ENCODE data around the gene ETFA.
"Not testable (repeated sequence)": the region's sequence is repeated elsewhere in the genome, so short reads cannot be mapped to it uniquely, and the experiment has no call there.

ETFA gene

GRCh38 chr15:76270876-76271275, 40.4 kb downstream of the ETFA start:
- DNase-seq: no peak

DNA sequence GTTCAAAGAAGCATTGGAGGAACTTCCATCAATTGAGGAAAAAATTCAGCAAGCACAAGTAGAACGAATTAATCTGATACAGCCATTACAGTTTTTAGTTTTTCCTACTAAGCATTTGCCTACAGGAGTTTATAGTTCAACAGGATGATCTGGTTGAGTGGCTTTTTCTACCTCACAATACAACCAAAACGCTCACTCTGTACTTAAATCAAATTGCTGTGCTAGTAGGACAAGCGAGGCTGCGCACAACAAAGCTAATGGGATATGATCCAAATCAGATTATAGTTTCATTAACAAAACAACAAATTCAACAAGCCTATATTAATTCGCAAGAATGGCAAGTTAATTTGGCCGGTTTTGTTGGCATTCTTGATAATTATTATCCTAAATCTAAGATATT, 44.2 kb downstream of the ETFA start:
- DNase-seq: no peak

GRCh38 chr15:76265769-76266168, 45.5 kb downstream of the ETFA start:
- DNase-seq: not testable (repeated sequence)

- no peak for DNase-seq
Observed at GRCh38 chr15:76260246-76260938, 50.9 kb downstream of the ETFA start.

GRCh38 chr15:76259392-76259791, 51.9 kb downstream of the ETFA start:
- DNase-seq: no peak

DNA sequence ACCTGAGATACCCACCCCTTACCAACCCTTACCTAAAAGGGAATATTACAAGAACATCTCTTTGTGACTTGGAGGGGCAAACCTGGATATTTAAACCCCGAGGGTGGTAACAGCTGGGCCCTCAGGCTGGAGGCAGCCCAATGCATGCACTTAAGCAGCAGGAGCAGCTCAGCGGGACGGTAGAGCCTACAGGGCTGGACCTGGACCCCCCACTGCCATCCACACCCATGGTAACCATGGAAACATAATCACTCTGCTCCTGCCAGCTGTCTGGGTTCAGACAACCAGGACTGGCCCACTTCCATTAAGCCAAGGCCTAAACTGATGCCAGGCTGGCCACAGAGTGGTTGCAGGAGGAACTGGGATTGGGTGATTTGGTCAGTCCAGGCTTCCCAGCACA, 52.8 kb downstream of the ETFA start:
- no peak for DNase-seq

DNA sequence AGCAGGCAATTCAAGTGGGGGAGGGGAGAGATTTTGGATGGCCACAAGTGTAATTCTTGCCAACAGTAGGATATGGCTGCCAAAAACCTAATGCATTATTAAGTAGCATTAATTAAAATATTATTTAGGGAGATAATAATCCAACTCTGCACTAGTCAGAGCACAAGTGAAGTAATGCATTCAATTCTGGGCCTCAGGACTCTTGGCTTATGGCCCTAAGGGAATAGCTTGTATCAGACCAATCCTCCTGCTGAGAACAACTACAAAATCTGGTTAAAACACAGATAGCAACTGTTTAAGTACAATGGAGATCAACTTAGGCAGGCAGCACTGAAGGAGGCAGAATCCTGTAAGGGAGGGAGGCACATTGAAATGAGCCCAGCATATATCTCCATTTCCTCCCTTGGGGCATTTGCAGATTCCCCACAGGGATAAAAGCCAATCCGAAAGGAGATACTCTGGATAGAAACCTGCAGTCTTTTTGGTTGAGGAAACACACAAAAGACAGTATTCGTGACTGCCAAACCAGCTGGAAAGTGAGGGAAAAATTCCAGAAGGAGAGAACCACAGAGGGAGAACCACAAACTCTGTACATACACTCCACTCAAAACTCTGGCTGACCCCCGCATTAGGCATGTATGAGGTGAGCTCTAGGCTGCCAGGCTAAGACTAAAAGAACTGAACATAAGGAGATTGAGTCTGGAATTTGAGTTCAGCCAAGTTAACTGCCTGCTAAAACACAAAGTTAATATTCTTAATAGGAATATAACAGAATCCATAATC, 57.4 kb downstream of the ETFA start:
- no peak for DNase-seq

DNA sequence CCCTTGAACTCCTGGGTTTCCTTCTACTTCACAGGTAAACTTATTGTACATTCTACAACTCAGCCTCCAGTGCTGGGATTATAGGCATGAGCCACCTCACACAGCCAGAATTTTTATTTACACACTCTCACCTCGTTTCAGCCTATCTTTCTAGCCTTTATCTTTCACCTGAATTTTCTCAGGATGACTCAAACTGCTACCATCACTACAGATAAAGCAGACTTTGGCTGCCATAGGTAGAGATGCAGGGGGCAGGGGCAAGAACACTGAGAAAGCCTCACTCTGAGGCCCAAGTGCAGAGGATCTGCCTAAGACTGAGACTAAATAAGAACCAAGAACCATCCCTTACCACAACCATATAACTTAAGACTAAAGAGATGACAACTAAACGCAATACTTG, 59.0 kb downstream of the ETFA start:
- DNase-seq: no peak

GRCh38 chr15:76251717-76252116, 59.6 kb downstream of the ETFA start:
- no peak for DNase-seq

GRCh38 chr15:76245072-76245610, 66.1 kb downstream of the ETFA start:
- no peak for DNase-seq

- no peak for DNase-seq
Observed at GRCh38 chr15:76239786-76240185, 71.5 kb downstream of the ETFA start.

DNA sequence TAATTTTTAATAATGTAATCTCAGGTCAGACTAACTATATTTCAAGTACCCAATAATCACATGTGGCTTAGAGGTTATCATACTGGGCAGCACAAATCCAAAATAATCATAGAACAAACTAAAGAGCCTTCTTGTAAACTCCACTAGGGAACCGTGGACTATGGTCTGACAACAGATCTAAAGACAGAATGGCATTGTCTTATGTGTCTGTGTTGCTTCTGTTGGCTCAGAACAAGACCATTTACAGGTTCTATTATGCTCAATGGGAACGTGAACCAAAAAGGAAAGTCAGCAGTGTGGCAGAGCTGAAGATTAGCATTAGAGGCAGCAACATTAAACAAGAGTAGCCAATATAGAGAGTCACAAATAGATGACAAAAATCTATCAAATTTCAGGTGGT, 74.9 kb downstream of the ETFA start:
- no peak for DNase-seq

DNA sequence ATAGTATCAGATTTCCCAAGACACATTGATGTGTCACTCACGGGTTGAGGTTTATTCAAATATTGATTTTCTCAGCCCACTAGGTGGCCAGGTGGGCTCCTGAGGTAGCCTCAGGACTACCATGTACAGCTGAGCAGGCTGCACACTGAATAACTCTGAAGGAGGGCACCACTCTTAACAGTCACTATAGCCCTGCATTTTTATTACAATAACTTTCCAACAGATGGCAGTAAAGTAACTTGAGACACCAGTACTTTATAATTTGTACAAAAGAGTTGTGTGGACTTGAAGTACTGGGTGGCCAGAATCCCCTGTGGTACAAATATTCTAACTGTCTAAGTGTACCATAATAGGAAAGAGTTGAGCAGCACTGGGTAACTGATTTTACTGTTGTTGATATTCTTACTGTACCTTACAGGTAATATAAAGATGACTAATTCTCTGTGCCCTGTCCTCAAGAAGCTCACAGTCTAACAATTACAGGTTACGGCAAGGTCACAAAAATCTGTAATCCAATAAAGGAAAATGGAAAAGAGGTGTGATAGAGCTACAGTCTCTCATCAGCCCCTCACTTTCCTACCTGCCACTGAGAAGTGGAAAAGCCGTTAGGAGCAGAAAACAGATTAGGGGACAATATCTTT, 76.0 kb downstream of the ETFA start:
- DNase-seq: peak; percentile 22 to 68 (median 61)

DNA sequence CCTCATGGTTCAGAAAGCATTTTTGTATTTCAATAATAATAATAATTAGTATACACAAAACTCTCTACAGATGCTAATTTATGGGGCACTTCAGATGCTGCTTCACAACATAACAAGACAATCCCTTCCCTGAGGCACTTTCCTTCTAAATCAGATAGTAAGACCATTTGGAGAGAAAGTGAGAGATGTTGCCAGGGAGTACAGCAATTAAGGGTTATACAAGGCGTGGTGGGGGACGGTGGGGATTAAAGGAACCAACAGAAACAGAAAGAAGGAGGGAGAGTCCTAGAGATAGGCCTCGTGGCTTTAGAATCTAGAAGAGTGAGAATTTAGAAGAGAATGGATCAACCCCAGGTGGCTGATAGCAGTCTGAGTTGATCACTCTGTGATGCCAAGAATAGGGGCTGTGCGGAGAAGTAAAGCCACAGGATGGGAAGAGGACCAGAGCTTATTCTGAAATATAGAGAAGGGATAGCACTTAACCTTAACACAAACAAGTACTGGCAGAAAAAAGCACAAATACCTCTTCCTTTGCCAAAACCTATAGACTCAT, 76.9 kb downstream of the ETFA start:
- DNase-seq: no peak

DNA sequence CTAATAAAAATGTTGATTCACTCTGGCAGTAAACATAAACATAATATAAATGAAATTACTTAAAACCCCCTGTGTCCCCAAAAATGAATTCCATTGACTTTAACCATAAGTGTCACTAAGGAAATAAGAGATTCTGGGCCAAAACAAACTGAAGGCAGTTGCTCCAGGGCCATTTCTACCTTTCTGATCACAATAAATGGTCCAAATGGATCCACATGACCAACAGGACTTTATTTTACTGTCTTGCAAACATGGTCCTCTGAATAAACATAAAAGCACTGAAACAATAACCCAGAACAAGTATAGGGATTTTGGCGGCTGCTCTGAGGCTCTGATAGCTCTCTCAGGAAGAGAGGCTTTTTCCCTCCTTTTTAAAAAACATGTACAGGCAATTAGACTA, 77.3 kb downstream of the ETFA start:
- DNase-seq: no peak

DNA sequence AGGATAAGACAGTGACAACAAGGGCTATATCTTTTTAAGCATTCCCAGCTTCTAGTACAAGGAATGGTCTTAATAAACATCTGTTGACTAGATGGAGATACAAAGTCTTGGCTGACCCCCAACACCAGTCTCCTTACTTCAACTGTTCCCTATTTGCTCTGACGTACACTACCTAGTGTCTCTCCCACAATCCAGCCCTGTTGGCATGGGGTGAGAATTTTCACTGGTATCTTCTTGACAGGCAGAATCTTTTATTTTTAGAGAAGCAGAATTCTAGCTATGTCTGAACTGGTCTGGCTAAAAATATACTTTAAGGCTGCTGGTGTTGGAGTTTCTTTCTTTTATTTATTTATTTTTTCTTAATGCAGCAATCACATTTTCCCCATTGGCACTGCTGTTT, 82.0 kb downstream of the ETFA start:
- DNase-seq: no peak

DNA sequence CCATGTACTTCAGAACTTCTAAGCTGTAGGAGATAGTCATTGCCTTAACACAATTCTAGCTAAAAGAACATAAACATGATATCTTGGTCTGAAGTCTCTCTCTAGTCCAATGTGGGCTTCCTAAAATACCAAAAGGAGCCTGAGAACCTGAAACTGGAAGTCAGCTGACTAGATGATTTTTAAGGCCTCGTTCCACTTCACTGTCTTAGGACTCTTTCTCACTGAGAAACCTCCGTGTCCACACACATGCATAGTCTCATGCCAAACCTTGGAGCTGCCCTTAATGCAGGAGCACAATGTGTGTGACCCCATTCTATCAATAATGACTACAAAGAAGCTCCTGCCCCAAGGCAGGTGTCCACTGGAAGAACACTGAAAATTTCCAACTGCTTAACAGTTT, 87.7 kb downstream of the ETFA start:
- no peak for DNase-seq

- no peak for DNase-seq
Observed at GRCh38 chr15:76222159-76222558, 89.1 kb downstream of the ETFA start.

DNA sequence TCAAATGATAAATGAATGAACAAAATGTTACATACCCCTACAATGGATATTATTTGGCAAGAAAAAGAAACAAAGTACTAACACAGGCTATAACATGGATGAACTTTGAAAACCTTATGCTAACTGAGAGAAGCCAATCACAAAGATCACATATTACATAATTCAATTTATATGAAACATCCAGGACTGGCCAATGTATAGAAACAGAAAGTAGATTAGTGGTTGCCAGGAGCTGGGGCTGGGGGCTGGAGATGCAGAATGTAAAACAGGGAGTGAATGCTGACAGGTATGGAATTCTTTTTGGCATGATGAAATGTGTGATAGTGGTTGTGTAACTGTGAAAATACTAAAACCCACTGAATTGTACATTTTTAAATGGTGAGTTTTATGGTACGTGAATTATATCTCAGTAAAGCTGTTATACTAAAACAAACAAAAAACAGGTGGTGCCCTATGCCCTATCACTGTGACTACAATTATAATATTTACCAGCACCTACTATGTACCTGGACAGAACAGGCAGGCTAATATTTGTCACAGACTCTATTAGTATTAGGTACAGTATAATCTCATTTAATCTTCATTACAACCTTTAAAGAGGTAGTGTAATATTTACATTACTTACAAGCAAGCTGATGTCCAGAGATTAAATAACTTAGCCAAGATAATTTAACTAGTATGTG, 90.0 kb downstream of the ETFA start:
- DNase-seq: no peak

DNA sequence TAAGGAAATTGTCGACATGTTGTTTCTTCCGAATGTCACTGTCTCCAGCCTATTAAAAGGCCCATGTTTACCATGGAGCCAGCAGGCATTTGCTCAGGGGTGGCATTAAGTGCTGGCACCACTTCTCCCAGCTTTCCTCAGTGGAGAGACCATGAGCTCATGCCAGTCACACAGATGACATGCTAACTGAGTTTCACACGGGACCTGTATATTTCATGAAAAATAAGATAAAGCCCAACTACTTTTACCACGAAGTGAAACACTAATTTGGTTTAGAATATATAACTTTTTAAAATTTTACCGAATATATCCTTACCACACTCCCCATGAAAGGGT, 93.4 kb downstream of the ETFA start:
- DNase-seq: no peak

DNA sequence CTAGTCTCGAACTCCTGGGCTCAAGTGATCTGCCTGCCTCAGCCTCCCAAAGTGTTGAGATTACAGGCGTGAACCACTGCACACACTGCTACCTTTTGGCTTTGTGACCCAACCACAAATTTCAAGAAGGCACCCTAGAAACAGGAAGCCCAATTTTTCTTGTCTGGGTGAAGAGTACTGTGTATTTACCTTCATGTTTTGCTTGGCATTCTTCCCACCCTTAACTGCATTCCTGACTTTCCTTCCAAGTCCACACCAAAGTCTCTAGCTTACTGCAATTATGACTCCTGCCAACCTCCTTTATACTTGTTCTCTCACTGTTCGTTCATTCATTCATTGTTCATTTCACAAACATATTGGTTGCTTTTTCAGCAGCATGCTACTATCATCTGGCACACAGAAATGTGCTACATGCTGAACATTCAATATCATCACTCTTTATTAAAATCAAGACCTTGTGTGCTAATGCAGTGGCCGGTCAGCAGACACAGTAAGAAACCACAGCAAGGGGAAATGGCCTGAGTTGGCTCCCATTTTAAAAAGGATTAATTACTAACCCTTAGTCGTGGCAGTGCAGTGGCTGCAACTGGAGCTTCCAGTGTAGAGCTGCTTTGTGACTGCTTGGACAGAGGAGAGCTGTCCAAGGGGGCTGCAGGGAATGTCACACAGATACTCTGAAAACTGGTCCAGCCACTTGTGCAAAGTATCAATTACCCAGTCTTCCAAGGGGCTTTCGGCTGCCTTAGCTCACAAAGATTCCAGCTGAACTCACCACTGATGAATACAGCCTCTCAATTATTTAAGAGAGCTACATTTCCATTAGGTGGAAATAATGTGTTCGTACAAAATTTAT, 94.0 kb downstream of the ETFA start:
- no peak for DNase-seq

DNA sequence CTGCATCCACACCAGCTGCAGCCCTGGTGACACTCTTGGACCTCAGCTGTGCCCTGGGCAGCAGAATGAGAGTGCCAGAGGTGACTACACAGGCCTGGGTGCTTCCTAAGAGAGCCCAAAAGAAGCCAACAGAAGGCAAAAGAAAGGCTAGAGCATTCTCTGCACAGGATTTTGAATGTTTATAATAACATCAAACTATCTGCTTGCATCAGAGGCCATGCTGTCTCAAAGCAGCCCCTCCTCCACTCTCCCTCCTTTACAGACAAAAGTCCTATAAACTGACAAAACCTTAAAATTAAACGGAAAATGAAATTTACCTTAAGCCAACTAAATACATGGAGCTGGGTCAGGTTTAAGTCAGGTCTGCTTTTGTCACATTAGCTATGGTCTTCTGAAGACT, 95.6 kb downstream of the ETFA start:
- DNase-seq: no peak
